Measurements from ENCODE around the gene CERKL.

- no peak for TF ChIP-seq CTCF (IDR thresholded peaks at IDR 0.05; ENCODE audit: poor library complexity)
- no peak for TF ChIP-seq EZH2 (IDR thresholded peaks at IDR 0.05; ENCODE audit: borderline replicate concordance)
These were observed 54.9 kb downstream of the CERKL start for GRCh38 chr2:181602017-181602416.
